Stromal cell of bone marrow (primary cell): ENCODE results near the gene MESD.

Experiments used
- DNase-seq: peaks from one replicate; pipeline ENCODE4 v3.0.0-alpha.2; 2012; ENCODE audit warnings: low read depth

MESD gene

GRCh38 chr15:80934761-80935221 lies 54.8 kb downstream of the MESD start:
- peak; percentile 64 for DNase-seq

GRCh38 chr15:80932989-80933388 lies 56.6 kb downstream of the MESD start:
- DNase-seq, result peak; percentile 35

DNA sequence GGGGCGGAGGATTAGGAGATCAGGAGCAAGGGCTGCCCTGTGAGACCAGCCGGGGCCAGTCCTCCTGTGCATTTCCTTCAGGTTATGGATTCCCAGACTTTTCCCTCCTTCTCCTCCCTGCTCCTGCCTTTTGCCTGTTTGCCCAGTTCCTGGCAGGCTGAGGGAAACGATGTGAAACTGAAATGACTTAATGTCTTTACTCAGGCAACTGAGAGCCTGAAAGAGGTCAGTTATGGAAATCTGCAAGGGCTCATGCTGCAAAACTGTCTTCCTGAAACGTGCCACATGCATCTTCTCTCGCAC lies 57.2 kb downstream of the MESD start:
- DNase-seq, result no peak

GRCh38 chr15:80931721-80932512 lies 57.7 kb downstream of the MESD start:
- peak; percentile 71 for DNase-seq

- DNase-seq, result no peak
Measured at GRCh38 chr15:80931191-80931590, 58.4 kb downstream of the MESD start.

- DNase-seq, result no peak
Measured at GRCh38 chr15:80929689-80930088, 59.9 kb downstream of the MESD start.

DNA sequence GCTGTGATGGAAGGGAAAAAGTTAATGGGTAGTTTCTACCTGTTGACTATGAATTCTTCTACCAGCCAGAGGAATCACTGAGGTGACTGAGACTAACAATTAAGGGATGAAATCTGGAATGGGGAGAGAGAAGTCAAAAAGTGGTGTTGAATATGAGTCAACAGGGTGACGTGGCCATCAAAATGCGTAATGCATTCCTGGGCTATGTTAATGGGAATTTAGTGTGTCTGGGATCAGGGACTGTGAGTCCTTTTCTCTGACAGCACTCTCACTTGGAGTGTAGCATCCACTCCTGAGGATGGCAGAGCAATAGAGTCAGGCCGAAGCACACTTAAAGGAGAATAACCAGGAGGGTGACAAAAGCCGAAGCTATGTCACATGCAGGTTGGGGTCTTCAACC lies 60.4 kb downstream of the MESD start:
- DNase-seq, result peak; percentile 44

DNA sequence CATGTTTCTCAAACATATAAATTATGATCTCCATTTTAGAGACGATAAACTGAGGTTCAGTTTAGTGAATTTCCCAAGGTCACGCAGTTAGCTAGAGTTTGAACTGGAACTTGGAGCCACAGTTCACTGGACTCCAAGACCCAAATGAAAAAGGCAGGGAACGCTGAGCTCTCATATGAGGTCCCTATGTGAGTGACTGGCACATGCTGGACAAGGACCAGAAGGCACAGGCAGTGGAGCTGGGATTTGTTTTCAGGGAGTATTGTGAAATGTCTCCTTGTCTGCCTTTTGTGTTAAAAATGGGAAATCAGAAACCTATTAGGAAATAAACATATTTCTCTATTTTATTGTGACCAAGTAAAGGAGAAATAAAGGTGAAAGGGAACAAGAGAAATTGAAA lies 63.5 kb downstream of the MESD start:
- DNase-seq, result no peak

DNA sequence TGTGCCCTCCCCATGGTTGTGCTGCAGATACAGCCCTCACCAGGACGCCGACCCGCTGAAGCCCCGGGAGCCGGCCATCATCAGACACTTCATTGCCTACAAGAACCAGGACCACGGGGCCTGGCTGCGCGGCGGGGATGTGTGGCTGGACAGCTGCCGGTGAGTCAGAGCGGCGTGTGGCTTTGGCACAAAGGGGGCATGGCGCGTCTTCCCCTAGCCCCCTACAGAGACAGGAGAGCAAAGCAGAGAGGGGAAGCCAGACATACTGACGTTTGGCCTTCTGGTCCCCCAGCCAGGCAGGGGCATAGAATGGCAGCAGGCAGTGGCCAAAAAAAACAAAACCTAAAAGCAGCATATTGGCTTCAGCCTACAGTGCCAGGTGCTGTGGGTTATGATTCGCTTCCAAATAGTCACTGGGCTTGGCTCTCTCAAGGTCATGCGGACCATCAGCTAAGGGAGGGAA lies 64.0 kb downstream of the MESD start:
- DNase-seq, result no peak

GRCh38 chr15:80924278-80924677 lies 65.3 kb downstream of the MESD start:
- no peak for DNase-seq

GRCh38 chr15:80923668-80924067 lies 66.0 kb downstream of the MESD start:
- DNase-seq, result no peak

DNA sequence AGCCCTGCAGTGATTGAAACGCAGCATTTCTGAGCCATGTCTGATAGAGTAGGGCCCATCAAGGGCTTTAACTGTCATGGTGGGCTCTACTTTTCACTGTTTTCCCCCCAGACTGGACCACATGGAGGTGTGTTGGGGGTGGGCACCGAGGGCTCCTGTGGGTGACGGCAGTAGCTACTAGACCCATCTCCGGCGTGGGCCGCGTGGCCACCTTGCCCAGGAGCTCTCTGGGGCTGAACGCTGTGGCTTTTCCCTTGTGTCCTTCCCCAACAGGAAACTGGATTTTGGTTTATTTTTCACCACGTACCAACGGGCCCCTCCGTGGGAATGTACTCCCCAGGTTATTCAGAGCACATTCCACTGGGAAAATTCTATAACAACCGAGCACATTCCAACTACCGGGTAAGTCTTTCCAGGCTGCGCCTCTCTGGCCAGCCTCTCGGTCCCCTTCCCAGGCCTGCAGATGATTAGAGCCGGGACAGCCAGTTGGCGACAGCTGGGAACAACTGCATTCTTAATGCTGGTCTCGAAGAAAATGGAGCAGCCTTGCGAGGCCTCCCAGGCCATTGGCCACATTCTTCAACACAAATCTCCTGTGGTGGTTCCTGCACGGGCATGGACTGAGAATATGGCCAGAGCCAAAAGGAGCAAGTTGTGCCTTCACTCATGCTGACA lies 67.7 kb downstream of the MESD start:
- no peak for DNase-seq

DNA sequence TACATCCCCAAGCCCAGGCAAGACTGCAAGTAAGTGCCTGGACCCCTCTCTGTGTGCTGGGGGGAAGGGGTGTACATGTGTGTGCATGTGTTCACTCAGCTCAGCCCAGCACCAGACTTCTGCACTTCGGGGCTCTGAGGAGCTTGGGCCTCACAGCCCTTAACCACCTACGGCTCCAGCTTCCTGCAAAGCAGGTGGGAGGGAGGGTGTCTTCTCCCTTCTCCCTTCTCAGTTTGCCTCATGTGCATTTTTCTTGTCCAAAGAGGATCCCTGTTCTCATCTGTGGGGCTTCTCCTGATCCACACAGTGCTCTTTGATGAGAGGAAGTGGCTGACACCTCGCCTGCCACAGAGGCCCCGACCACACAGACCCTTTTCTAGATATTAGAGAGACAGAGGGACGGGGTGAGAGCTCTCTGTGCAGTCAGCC lies 69.3 kb downstream of the MESD start:
- no peak for DNase-seq

- no peak for DNase-seq
Measured at GRCh38 chr15:80918196-80918783, 71.3 kb downstream of the MESD start.

DNA sequence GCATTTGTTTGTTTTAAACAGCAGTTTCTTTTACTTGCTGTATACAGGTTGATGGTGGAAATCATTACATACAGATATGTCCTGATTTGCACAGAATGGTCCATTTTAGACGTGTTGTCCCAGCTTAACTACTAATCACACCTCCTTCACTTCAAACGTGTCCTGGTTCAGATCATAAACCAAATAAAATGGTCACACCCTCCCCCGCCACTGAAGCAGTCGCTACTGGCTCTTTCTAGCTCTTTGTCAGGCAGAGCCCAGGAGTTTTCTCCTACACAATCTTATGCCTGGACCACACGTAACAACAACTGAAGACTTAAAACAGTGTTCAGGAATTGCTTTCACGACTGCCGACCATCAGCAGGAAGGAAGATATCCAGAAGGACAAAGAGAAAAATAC lies 73.6 kb downstream of the MESD start:
- DNase-seq, result no peak

DNA sequence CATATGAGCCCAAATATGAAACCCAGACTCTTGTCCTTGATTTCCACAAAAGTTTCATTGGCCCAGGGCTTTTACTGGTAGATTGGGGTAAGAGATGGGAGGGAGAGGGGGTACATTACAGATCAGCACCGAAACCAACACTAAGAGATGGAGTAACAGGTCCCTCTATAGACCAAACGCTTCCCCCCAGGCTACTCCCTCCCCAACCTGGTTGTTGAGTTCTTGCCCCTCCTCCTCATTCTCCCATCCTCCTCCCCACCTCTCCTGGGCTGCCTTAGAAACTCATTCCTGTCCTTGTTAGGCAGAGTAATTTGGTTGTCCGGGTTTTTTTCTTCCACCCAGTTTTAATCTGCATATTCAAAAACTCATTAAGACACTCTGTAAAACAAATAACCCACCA lies 74.1 kb downstream of the MESD start:
- no peak for DNase-seq

- no peak for DNase-seq
Measured at GRCh38 chr15:80913541-80913940, 76.1 kb downstream of the MESD start.

DNA sequence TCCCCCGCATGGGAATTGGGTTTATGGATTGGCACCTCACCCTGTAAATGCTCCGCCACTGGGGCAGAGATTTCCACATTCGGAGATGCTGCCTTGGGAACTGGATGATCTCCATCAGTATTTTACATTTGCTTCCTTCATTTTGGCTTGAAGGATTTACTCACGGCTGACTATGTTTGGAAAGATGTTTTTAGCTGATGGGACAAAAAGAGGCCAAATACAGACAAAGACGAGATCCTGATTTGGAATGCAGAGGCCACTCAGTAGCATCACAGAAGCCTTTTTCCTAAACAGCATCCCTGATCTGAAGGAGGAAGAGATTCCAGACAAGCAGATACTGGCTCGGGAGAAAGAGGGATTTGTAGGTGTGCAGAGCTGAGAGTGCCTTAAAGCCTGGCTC lies 76.9 kb downstream of the MESD start:
- DNase-seq, result no peak

- no peak for DNase-seq
Measured at GRCh38 chr15:80911821-80912220, 77.8 kb downstream of the MESD start.

DNA sequence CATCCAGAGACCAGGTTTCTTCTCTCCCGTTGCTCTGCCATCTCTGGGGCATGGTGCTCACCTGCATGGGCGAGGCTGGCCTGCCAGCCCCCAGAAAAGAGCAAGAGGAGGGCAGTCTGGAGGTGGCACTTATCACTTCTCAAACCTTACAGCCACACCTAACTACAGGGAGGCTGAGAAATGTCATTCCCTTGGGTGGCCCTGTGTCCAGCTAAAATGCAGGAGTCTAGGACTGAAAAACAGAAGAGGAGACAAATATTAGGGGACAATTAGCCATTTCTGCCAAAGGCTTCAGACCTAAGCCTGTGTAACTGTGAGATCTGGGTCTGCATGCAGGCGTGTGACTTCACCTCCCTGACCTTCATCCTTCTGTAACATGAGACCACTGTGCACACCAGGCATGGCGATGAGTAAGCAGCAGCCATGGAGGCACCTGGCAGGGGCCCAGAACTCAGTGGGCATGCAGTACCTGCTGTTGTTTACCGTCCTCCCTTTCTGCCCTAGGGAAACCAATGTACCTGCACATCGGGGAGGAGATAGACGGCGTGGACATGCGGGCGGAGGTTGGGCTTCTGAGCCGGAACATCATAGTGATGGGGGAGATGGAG lies 83.4 kb downstream of the MESD start:
- DNase-seq, result no peak

- DNase-seq, result no peak
Measured at GRCh38 chr15:80904998-80905397, 84.6 kb downstream of the MESD start.

DNA sequence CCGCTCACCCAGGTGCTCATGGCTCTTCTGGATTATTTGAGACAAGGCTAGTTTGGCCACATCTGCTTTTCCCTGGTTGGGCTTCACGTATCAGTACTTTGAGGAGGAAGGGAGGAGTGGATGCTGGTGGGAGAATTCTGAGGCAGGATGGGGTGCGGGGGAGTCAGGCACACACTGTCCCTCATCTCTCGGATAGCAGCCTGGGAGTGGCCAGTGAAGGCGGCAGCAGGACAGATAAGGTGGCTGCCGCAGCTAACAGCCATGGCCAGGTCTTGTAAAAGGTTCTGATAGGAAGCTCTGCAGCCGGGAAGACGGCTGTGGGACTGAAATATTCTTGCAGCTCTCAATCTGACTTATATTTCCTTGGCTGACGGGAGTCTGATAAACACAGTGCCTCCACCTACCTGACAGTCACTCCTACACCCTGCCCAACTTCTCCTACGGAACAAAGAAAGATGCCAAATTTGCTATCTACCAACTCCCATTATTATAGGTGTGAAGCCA lies 87.3 kb downstream of the MESD start:
- no peak for DNase-seq

GRCh38 chr15:80898040-80898439 lies 91.6 kb downstream of the MESD start:
- no peak for DNase-seq
